LNCAP (cell line): ENCODE data around the gene KCNS1.

Experiments
- CTCF ChIP-seq: fragments of 450-650 bp; IDR thresholded peaks from 2 replicates; pipeline ENCODE4 v1.5.1; 2017; ENCODE audit warnings: mild to moderate bottlenecking

KCNS1 gene

GRCh38 chr20:45085289-45085688, 15.6 kb downstream of the KCNS1 start:
- TF ChIP-seq CTCF, result no peak

- no peak for TF ChIP-seq CTCF
Measured at GRCh38 chr20:45083127-45083526, 17.8 kb downstream of the KCNS1 start.

- no peak for TF ChIP-seq CTCF
Measured at GRCh38 chr20:45082468-45082867, 18.5 kb downstream of the KCNS1 start.

DNA sequence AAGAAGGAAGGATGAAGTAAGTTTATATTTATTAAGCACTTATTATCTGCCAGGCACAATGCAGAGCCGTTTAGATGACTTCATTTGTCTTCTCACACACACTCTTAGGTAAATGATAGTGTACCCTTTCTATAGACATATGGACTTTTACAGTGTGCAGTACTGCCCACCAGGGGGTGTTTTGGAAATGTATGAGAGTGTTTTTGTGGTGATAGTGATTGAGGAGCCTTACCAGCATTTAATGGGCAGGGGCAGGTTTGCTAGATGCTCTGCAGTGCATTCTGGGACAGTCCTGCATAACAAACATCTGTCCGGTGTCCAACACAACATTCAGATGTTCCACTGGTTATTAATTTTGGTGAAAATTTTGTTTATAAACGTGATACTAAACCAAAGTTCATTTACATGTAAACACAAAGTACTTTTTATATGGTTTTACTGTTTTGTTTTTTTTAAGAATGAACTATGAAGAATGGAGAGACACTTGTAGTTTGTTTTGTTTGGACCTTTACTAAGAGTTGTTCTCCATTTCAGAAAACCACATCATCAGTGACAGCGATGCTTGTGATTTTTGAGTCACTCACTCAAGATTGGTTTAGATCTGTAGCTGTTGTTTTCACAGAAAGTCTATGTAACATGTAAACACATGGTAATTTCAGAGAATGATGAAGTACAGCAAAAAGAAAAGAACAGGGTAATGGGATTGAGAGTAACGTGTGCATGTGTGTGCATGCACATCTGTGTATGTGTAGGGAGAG, 19.9 kb downstream of the KCNS1 start:
- TF ChIP-seq CTCF, result peak; percentile 32; the same call in 1 of the 2 replicates

GRCh38 chr20:45077559-45077958, 23.4 kb downstream of the KCNS1 start:
- TF ChIP-seq CTCF, result no peak

DNA sequence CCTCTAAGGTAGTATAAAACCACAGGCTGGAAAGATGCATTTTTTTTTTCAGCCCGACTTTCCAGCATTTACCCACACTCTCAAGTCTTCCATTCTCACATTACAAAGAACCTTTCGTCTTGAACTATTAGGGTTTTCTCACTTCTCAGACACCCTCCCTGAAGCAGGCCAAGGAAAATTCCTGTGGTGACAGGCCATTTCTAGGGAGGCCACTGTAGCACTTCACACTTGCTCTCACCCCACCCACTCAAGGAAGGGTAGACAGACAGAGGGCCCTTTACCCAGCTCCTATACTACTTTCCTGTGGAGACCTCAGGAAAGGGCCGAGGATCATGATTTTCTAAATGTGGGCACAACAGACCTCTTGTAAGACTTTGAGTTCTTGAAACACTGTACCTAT, 27.7 kb downstream of the KCNS1 start:
- no peak for TF ChIP-seq CTCF

- no peak for TF ChIP-seq CTCF
Measured at GRCh38 chr20:45072066-45072465, 28.9 kb downstream of the KCNS1 start.
